Measurements from ENCODE around the gene GLRA2. TPM values are rescaled to one million over a fixed set of nuclear protein-coding genes. Genes with fewer than 3 reads are reported as not detected.

Gene GLRA2
- total RNA-seq (ENCODE audit: insufficient read depth, low replicate concordance): 2.9 TPM

DNA sequence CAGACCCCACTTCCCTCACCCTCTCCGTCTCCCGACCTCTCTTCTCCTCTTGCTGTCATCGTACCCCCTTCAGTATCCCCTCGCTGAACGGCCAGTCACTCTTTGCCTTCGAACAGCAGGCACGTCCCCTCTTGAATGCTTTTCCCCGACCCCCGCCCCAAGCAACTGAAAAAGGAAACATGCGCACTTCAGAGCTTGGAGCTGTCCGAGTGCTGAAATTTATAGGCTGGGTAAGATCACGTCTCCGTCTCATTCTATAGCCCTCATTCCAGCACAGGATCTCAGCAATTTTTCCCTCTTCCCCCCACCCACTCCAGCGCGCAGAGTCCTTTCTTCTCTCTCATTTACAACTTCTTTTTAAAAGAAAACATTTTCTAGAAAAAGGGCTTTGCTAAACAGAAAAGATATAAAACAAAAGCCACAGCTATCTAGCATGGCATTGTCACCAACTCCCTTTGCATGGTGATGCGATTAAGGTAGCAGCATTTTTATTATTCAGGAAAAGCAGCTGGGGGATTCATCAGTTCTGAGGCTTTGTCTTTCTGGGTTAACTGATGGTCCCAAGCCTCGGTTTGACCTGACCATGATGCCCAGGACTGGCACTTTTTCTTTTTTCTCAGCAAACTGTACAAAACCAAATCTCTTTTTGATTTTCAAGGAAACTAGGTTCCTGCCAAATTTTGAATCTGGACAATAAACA is at the start of gene GLRA2:
TSS of gene GLRA2 (plus strand) at position 247 of the 700 bp plus-strand sequence. CDS start 522 bp downstream, outside the sequence.
- DNase-seq (ENCODE audit: low spot score): peak; percentile 51

DNA sequence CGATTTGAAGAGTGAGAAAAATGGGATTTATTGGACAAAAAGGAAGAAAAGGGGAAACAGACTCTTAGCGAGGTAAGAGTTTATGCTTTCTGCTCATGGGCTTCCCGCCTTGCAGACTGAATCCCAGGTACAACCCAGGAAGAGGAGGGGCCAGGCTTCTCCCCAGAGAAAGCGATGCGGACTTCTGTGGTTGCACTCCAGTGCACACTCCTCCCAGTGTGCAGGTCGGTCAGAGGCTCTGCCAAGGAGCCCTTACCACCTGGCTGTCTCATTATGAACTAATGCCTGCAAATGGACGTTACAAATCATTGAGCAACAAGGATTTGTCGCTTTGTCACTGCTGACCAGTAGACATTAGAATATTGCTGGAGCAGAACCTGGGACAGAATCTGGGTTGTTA is 39.9 kb upstream of the GLRA2 start:
- DNase-seq (ENCODE audit: low spot score): no peak

DNA sequence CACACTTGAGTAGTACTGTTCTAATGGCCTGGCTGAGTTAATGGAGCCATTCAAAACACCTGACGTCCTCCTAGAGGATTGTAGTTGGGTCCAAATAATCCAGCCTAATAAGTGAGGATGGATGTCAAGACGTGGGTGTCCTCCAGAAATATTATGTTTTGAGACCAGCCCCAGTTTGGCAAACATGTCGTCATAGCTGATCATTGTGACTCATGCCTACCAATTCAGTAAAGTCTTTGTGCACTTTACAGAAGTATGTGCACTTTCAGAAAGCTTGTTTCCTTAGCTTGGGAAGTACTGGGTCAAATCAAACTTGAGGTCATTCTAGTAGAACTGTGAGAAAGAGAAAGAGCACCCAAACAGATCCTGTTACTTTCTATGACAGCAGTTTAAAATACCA is 37.6 kb upstream of the GLRA2 start:
- DNase-seq (ENCODE audit: low spot score): no peak

DNA sequence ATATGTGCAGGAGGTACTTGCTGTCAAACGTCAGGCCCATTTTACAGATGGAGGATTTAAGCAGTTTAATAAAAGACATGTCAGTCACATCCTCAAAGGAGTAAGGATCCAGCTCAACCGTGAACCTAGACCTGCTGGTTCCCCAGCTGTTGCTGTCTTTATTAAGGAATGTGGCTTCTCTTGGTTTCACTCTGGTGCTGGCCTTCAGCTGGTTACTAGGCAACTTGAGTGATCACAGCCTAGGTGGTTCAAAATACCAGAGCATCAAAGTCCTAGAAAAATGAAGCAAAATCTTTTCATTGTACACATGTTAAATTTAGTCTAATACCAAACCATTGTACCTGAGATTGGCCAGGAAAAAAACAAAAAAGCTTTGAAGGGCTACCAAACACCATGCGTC is 32.7 kb upstream of the GLRA2 start:
- DNase-seq (ENCODE audit: low spot score): no peak

DNA sequence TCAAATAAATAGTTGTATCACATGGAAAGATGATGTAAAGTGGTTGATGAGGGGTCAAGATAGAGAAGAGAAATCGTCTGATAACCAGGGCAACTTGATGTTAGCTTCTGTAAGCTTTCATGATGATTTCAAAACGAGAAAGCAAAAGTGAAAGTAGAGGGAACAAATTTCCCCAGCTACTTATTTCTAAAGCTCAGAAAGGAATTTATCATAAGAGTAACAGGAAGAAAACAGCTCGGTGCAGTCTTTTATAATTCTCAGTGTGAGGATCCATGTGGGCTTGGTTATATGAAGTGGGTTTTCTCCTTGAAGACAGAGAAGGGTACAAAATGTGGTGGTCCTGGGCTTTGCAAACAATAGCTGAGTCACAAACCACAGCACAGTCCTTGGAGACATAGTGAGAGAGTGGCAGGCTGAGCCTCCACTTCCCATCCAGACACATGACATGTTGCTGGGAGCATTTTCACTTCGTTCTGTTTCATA is 32.1 kb upstream of the GLRA2 start:
- peak; percentile 25 for DNase-seq (ENCODE audit: low spot score)

DNA sequence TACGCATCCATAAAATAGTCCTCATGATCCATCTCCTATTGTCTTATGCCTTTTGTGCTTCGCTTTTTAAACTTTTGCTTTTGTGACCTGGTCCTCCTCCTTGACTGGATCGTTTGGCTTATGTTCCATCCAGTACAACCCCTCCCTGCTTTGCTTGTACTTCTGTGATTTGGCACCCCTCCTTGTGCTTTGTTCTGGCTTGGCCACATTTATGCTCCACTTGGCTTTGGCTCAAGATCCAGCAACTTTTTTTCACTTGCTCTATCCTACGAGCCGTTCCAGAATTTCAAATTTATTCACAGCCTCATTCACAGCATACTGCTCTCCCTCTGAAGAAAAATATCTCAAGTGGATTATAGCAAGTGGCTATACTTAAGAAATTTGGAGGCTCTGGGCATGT is 28.0 kb upstream of the GLRA2 start:
- DNase-seq (ENCODE audit: low spot score): no peak

DNA sequence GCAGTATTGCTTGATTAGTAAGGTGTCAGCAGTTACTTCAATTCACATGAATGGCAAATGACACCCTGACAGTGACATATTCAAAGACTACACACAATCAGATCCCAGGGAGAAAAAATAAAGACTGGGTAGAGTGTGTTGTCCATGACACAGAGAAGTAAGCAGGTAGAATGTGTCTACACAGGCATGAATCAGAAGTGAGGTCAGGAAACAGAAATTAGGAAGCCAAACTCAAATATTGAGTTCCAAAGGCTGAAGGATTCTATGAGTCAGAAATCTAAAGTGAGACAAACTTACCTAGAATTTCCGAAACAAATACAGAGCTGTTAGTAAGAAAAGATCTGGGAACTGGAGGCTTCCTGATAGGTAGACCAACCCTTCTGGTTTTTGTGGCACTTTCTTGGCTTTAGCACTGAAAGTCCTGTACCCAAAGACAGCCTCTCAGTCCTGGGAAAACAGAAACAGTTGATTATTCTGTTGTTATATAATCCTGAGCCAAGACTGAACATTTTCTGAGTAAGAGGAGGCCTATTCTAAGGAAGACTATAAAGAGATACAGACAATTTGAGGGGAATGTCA is 24.3 kb upstream of the GLRA2 start:
- DNase-seq (ENCODE audit: low spot score): no peak

DNA sequence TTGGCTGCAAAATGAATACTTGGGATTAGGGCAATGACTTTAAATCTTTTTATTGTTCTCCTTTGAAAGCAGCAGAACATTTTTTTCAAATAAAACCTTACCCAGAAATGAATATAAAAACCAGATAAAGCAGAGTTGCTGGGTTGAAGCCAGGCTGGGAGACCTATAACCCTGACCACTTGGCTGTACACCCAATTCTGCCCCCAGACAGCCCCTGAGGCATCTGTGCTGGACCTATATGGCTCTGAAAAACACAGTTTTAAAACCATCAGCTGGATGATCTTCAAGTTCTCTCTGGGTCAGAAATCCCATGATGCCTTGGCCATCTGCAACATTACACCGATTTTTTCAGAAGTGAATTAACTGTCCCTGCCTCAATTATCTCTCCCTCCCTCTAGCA is 23.7 kb upstream of the GLRA2 start:
- DNase-seq (ENCODE audit: low spot score): no peak

DNA sequence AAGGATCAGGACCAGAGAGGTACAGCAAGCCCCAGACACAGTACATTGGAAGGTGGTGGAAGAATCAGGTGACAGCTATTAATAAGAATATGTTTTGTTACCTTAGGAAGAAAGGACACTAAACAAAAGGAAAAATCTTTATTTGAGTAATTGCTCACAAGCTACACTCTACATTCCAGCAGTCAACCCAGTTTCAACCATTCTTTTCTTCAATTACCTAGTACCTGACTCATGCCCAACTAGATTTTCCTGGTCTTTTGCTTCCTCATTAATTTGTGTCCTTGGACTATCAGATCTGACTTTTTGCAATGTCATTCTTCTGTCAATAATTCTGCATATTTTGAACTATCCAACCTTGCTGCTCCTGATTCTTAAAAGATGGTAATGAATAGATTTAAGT is 22.5 kb upstream of the GLRA2 start:
- DNase-seq (ENCODE audit: low spot score): no peak

DNA sequence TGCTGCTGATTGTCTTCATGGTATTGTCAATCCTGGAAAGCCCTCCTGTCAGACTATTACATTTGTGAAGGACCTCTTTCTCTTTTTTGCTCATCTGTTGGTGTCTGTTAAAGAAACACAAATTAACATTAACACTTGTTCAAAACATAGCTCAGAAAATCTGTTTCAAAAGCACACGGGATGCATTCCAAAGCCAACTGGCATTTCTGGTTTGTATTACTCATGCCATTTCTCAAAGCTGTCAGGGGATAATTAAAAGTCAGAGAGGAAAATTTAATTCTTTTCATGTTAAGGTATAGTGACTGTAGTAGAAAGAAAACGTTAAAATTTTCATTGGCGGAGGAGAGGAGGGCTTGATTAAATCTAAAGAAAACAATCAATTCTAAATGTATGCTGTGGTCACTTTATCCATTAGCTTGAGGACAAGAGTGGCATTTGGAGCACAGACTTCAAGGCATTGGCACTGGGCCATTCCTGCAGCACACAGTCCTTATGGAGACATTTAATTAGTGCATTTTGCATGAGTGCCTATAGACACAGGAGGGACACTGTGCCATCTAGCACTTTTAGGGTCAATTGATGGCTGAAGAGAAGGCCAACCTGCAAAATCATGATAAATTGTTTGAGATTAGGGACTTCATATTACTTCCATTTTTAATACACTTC is 21.2 kb upstream of the GLRA2 start:
- no peak for DNase-seq (ENCODE audit: low spot score)

DNA sequence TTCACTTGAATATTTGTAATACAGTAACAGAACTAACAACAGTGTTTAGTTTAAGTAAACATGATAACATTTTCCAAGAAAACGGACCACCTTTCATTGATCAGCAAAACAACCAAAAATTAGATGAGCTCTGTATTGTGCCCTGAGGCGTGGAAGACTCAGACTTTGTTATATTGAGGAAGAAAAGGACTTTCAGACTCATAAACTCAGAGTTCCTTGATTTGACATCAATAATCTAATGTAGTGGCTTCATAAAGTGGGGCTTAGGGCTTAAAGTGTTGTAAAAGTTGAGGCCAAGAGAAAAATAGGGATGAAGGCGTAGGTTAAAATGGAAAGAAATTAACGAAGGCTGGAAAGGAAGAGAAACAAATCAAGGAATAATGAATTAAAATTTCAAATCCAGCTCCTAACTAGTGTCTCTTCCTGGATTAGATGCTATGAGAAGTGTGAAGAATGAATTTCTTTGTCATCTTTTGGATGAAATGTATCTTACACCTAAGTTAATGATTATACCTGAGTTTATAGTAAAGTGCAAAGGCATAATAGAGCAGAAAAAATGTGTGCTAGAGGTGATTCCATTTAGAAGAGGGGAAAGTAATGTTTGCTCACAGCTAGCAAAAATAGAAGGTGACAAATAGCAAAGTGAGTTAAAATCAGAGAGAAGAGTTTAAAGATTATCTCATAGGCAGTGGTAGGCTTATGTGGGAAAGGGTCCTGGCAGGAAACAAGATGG is 19.8 kb upstream of the GLRA2 start:
- DNase-seq (ENCODE audit: low spot score): no peak

DNA sequence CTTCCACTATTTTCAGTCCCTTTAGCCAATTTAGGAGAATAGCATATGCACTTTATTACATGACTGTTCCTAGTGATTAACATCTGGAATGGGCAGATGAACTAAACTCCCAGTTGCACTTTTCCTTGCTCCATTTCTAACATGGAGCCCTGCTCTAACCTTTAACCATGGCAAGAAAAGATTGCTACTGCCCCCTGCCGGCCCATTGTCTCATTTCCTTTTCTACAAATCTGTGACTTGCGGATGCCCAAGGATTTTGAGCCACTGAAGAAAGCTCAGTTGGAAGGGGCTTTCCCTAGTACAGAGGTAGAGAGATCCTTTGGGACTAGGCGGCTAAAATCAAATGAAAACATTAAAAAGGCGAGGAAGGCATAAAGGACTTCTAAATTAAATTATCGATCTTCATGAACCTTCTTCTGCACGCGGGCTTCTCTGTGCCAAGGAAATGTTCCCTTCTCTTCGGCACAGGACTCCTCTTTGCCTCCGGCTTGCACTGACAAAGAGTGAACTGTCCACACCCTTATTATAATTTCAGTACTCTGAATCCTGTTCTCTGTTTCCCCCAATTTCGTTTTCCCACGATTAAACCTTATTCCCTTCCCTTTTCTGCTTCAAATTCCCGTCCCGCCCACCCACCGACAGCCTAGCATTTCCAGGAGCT is 577 bp upstream of the GLRA2 start:
- peak; percentile 61 for DNase-seq (ENCODE audit: low spot score)

DNA sequence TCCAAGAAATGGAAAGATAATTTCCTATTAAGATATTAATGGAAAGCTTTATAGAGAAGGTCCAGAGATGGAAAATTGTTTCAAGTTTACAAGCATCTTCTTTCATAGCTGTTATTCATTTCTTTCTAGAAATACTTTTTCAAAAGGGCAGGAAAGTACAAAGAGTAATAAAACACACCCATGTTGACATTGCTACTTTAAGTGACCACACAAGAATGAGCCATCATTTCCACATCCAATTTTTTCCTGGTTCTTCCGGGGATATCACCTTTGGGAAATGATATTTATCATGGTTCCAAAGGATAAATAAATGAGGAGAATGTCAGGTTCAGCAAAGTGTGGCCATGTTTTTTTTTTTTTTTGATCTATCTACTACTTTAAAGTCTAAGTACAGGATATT is 4.5 kb downstream of the GLRA2 start:
- DNase-seq (ENCODE audit: low spot score): no peak

DNA sequence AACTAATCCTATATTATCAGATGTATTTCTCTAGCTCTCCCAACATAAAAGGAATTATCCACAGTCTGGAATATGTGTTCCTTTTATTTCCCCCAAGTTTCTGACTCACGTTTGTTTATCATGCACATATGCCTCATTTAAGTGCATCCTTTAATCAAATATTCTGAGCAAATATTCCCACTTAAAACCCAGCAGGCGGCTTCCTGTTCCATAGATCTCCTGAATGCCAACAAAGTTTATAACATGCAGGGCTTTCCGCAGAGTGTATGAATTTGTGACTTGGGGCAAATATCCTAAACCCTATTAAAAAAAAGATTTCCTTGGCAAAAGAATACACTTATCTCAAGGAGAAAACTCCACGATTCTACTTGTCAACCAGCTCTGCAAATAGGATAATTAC is 16.9 kb downstream of the GLRA2 start:
- no peak for DNase-seq (ENCODE audit: low spot score)

DNA sequence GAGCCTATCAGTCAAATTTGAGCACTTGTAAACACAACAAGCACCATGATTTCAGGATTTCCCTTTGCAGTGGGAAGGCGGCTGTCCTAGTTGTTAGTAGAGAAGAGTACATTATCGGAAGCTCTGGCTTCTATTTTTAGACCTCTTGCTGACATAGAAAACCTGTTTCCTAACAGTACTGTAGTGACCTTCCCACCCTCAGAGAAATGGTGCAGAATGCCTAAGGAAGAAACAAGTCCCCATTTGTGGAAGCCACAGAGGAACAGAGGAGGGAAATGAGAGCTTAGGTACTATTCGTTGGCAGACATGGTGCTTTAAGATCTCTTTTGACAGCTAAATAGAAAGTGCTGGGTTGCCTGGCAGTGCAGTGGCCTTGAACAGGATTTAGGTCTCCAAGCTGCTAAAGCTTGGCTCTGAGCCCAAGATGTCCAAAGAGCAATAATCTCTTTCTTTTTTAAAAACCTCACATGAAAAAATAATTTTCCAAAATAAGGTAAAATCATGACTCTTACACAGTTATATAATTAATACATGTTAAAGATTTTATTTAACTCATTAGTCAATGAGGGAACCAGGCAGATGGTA is 24.9 kb downstream of the GLRA2 start:
- peak; percentile 1 for DNase-seq (ENCODE audit: low spot score)

DNA sequence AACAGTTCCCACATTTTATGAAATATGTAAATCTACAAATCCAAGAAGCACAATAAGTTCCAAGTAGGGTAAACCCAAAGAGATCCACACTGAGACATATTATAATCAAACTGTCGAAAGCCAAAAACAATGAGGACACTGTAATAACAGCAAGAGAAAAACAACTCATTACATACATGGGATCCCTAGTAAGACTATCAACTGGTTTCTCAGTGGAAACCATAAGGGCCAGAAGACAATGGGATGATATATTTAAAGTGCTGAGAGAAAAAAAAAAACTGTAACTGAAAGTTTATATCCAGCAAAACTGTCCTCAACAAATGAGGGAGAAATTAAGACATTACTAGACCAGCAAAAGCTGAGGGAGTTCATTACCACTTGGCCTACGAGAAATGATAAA is 34.7 kb downstream of the GLRA2 start:
- DNase-seq (ENCODE audit: low spot score): no peak

DNA sequence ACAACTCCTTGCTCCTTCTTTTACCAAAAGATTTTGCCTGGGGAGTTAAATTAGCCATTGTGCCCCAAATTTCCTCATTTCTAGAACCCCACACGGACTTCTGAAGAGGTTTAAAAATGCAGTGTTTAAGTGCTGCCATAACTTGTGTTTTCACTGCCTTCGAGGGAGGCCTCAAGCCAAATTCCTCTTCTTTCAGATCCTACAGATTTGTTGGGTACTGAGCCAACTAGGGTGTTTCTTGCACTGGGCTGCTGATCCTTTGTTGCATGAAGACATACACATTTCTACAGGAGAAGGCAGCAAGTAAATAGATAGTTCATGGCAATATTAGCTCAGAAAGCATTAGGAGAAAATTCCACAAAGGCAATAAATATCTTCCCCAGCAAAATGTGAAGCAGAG is 43.8 kb downstream of the GLRA2 start:
- DNase-seq (ENCODE audit: low spot score): peak; percentile 18

DNA sequence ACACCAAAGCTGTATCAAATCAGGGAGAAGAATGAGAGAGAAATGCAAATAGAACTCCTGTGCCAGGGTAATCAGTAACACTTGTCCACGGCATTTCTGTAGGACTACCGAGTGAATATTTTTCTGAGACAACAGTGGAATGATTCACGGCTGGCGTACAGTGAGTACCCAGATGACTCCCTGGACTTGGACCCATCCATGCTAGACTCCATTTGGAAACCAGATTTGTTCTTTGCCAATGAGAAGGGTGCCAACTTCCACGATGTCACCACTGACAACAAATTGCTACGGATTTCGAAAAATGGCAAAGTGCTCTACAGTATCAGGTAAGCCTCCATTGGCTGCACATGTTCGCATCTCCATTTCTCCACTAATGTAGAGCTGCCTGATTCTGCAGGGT is 51.7 kb downstream of the GLRA2 start:
- DNase-seq (ENCODE audit: low spot score): no peak

DNA sequence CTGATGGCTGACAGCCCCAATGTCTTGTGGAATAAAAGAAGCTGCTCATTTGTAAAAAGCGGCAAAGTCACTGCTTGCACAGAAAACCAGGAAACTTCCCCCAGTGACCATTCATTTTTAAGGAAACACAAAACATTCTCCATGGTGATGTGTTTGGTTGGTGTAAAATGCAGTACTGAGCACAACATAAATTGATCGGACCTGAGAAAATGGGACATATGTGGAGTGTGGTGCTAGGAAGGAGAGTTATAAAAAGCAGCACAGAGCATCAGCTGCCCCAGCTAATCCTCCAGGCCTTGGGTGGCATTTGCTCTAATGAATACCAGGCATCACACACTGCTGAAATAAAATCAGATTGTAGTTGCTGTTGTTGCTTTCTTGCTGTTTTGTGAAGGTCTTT is 55.2 kb downstream of the GLRA2 start:
- no peak for DNase-seq (ENCODE audit: low spot score)

DNA sequence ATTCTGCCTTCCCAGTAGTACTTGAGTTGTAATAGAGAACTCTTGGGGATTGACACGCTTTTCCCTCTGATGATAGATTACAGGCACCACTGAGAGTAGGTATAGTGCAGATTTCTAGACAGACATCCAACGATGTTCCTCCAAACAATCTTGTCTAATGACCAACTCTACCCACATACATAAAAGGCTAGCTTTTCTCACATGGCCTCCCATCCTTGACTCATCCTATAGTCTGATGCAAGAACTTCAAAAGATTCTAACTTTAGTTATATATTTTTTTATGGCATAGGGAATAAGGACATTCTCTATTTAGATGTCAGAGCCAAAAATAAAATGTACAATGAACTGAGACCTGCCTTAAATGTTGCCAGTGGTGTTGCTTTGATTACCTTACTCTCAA is 60.9 kb downstream of the GLRA2 start:
- DNase-seq (ENCODE audit: low spot score): peak; percentile 0

DNA sequence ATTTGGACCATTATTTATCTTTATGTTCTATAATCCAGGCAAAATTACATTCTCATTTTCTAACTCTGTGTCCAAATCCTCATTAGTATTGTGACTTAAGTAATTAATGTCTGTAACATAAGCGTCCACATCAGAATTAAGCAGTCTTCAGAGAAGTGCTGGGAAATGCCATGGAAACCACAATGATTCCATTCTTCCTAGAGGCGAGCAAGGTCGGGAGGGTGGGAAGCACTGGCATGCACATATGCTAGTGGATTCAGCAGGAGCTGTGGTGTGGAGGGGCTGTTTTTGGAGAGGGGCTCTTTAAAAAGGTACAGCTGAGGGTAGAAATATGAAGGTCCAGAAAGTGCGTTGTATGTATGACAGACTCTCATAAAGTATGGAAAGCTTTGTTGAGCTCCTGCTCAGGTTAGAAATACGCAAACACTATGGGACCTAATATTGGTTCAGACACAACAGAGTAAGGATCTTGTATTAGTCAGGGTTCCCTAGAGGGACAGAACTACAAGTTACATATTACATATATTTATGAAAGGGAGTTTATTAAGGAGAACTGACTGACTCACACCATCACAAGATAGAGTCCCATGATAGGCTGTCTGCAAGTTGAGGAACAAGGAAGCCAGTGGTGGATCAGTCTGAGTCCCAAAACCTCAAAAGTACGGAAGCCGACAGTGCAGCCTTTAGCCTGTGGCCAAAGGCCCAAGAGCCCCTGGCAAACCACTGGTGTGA is 61.5 kb downstream of the GLRA2 start:
- DNase-seq (ENCODE audit: low spot score): no peak

Data from umbilical cord (tissue), 2 donors.